Panc1 (cell line): ENCODE measurements around the gene PDCD1. TPM values are rescaled to one million over a fixed set of nuclear protein-coding genes. Genes with fewer than 3 reads are reported as not detected.

Source experiments
- ATAC-seq: fragments of 200-7000 bp; cut with Tn5 transposase; 2 replicates; pipeline ENCODE4 v1.9.1; 2020; ENCODE audit warnings: mild to moderate bottlenecking, moderate library complexity
- BruUV-seq: library from RNA; stranded (reverse); fragments of 400-500 nt; replicated peaks from 2 replicates; lab custom pipeline; 2021; lab: Mats Ljungman, UMichigan
- CTCF ChIA-PET: fragments of 300-600 bp; sonication (Branson Sonifier 250); formaldehyde crosslinking; loops from one replicate; lab custom pipeline; 2022; ENCODE audit warnings: antibody characterized with exemption; lab: Charles Lee
- POLR2A ChIA-PET: fragments of 300-600 bp; sonication (Branson Sonifier 250); formaldehyde crosslinking; loops from one replicate; lab custom pipeline; 2022; ENCODE audit warnings: antibody characterized with exemption; lab: Charles Lee
- DNase-seq: peaks from one replicate; pipeline ENCODE4 v3.0.0-alpha.2; 2010; ENCODE audit warnings: low read depth, low spot score
- H3K27ac ChIP-seq: 2 replicates; pipeline ENCODE4 v1.5.1; 2011; ENCODE audit warnings: mild to moderate bottlenecking, low read length, inconsistent platforms
- H3K27me3 ChIP-seq: fragments of 200-500 bp; sonication (Bioruptor generic); 2 replicates; pipeline ENCODE4 v1.6.0; 2014; ENCODE audit warnings: low read length, inconsistent platforms; ENCODE audit not compliant: control insufficient read depth, insufficient read depth
- H3K36me3 ChIP-seq: fragments of 200-500 bp; sonication (Bioruptor generic); 2 replicates; pipeline ENCODE4 v1.5.1; 2014; ENCODE audit warnings: inconsistent platforms, mild to moderate bottlenecking, low read length, moderate library complexity; ENCODE audit not compliant: control insufficient read depth, insufficient read depth
- H3K4me1 ChIP-seq: 2 replicates; pipeline ENCODE4 v1.5.1; 2011; ENCODE audit warnings: inconsistent platforms, mild to moderate bottlenecking, low read length, moderate library complexity; ENCODE audit not compliant: control insufficient read depth, insufficient read depth
- H3K4me3 ChIP-seq, 2 experiments: 2 replicates each; pipeline ENCODE4 v1.5.1; 2011 to 2012; ENCODE audit warnings: low read depth in 2 of 2, low read length in 2 of 2, mild to moderate bottlenecking in 2 of 2, inconsistent platforms in 1 of 2, moderate library complexity in 1 of 2
- H3K9me3 ChIP-seq: fragments of 200-500 bp; sonication (Bioruptor generic); 2 replicates; pipeline ENCODE4 v1.5.1; 2014; ENCODE audit warnings: low read depth, mild to moderate bottlenecking, inconsistent platforms, low read length, moderate library complexity; ENCODE audit not compliant: control insufficient read depth, insufficient read depth
- POLR2AphosphoS5 ChIP-seq: IDR thresholded peaks from 2 replicates; pipeline ENCODE4 v1.6.1; 2012; ENCODE audit warnings: mild to moderate bottlenecking, low read depth, low read length, moderate library complexity
- REST ChIP-seq, 2 experiments: IDR thresholded peaks; 2 replicates each; pipeline ENCODE4 v1.6.1; 2011 to 2012; ENCODE audit warnings: low read depth in 2 of 2, control low read depth in 1 of 2, low read length in 1 of 2, mild to moderate bottlenecking in 1 of 2, moderate library complexity in 1 of 2; ENCODE audit not compliant: insufficient read depth in 1 of 2
- SIN3A ChIP-seq: IDR thresholded peaks from 2 replicates; pipeline ENCODE4 v1.6.1; 2012; ENCODE audit warnings: low read depth, mild to moderate bottlenecking, low read length, moderate library complexity, borderline replicate concordance; ENCODE audit not compliant: insufficient read depth
- TCF7L2 ChIP-seq: IDR thresholded peaks from 2 replicates; pipeline ENCODE4 v1.6.1; 2011; ENCODE audit warnings: mild to moderate bottlenecking, low read depth, low read length, inconsistent platforms
- in situ Hi-C: cut with HindIII; loops from 2 replicates; pipeline ENCODE4 v1.10.0; 2016; ENCODE audit warnings: low sequenced_read_pairs, low pct_unique_long_range_greater_than_20kb
- intact Hi-C: fragments of 100-400 bp; cut with micrococcal nuclease; formaldehyde crosslinking; loops from one replicate; pipeline ENCODE4 v1.10.0; 2022; ENCODE audit not compliant: unreplicated experiment
- total RNA-seq: library from RNA; stranded (reverse); gene quantifications from one replicate; pipeline ENCODE4 v1.2.1, GENCODE V29; 2021; ENCODE audit not compliant: unreplicated experiment
- TF ChIP-seq, protein P1 (sequence below): fragments of 450-650 bp; IDR thresholded peaks from 2 replicates; pipeline ENCODE4 v1.5.1; 2017; ENCODE audit warnings: mild to moderate bottlenecking

Gene PDCD1
- total RNA-seq, 1 experiment from 2014 or later, result 0.15 TPM

DNA sequence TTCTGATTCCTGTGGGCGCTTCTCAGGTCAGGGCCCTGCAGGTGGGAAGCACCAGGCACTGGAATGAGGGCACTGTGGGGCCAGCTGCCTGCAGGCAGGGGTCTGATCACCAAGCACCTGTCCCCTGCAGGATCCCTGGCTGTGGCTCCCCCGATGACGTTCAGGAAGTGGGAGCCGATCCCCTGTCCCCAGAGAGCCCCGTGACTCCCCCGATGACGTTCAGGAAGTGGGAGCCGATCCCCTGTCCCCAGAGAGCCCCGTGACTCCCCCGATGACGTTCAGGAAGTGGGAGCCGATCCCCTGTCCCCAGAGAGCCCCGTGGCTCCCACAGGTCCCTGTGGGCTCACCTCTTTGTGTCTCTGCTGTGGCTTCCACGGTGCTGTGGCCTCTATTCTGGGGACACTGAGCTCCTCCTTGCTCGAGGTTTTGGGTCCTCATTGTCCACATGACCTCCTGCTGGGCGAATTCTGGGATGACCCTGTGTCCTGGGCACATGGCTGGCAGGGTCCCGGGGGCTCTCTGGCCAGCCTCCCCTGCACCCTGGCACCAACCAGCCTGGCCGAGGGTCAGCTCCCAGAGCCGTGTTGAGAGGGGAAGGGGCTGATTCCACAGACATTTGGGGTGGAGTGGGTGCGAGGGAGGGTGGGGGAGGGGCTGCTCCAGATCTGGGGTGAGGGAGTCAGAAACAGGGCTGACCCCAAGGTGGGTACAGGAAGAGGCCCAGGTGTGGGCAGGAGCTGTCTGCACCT is 44.9 kb downstream of the PDCD1 start:
- no peak for DNase-seq
- Histone ChIP-seq H3K27me3 (no peaks in the 10 kb centered on the region), H3K4me1 (peaks cover 10% of the 10 kb centered on the region), H3K36me3 (no peaks in the 10 kb centered on the region), H3K4me3 (no peak overlapping the region), H3K27ac (no peak overlapping the region), H3K9me3 (no peaks in the 10 kb centered on the region)
- POLR2A ChIA-PET, result interaction anchor here (0.5 kb wide), 1 partner anchor 28 kb away, joined by 3 read pairs; no protein-coding TSS in a partner anchor
- CTCF ChIA-PET, result interaction anchor here (0.7 kb wide), 1 partner anchor 118 kb away, joined by 4 read pairs; no protein-coding TSS in a partner anchor
- in situ Hi-C loops (no loop called here), intact Hi-C loops (no loop called here)
- TF ChIP-seq TCF7L2 (no peak), SIN3A (no peak), REST (IDR thresholded peaks at IDR 0.05; ENCODE audit: insufficient read depth in 1 of 2, low read depth in 2 of 2, low read length in 1 of 2) (no peak), POLR2AphosphoS5 (no peak)
- TF ChIP-seq, protein P1, sequence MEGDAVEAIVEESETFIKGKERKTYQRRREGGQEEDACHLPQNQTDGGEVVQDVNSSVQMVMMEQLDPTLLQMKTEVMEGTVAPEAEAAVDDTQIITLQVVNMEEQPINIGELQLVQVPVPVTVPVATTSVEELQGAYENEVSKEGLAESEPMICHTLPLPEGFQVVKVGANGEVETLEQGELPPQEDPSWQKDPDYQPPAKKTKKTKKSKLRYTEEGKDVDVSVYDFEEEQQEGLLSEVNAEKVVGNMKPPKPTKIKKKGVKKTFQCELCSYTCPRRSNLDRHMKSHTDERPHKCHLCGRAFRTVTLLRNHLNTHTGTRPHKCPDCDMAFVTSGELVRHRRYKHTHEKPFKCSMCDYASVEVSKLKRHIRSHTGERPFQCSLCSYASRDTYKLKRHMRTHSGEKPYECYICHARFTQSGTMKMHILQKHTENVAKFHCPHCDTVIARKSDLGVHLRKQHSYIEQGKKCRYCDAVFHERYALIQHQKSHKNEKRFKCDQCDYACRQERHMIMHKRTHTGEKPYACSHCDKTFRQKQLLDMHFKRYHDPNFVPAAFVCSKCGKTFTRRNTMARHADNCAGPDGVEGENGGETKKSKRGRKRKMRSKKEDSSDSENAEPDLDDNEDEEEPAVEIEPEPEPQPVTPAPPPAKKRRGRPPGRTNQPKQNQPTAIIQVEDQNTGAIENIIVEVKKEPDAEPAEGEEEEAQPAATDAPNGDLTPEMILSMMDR, result no peak
- no TSS peak for BruUV-seq
- ATAC-seq, result no peak

- no TSS peak for BruUV-seq
- H3K4me3 ChIP-seq, result no peak overlapping the region
- DNase-seq (no peak), ATAC-seq (no peak)
- POLR2A ChIA-PET, result interaction anchor here (0.5 kb wide), 1 partner anchor 27 kb away, joined by 3 read pairs; no protein-coding TSS in a partner anchor
- CTCF ChIA-PET, result no interaction called here
- TF ChIP-seq POLR2AphosphoS5 (no peak), SIN3A (no peak), REST (IDR thresholded peaks at IDR 0.05; ENCODE audit: insufficient read depth in 1 of 2, low read depth in 2 of 2, low read length in 1 of 2) (no peak), TCF7L2 (no peak)
- TF ChIP-seq, protein P1, result no peak
- no peaks in the 10 kb centered on the region for H3K27me3 ChIP-seq
- intact Hi-C loops (no loop called here), in situ Hi-C loops (no loop called here)
- no peaks in the 10 kb centered on the region for H3K36me3 ChIP-seq
- H3K4me1 ChIP-seq, result peaks cover 16% of the 10 kb centered on the region
- no peak overlapping the region for H3K27ac ChIP-seq
- H3K9me3 ChIP-seq, result no peaks in the 10 kb centered on the region
Measured at GRCh38 chr2:241812730-241813643, 45.7 kb downstream of the PDCD1 start.
